Kidney epithelial cell (primary cell): Measurements from ENCODE around the gene SFMBT2. TPM values are rescaled to one million over a fixed set of nuclear protein-coding genes. Genes with fewer than 3 reads are reported as not detected.

Source experiments
- DNase-seq: peaks from one replicate; pipeline ENCODE4 v3.0.0-alpha.2; 2010; ENCODE audit warnings: low read depth
- H3K27me3 ChIP-seq: 2 replicates; pipeline ENCODE4 v1.6.0; 2011; ENCODE audit warnings: low read length; ENCODE audit not compliant: control insufficient read depth, insufficient read depth
- H3K36me3 ChIP-seq: 2 replicates; pipeline ENCODE4 v1.5.1; 2011; ENCODE audit warnings: low read length; ENCODE audit not compliant: control insufficient read depth, insufficient read depth
- H3K4me3 ChIP-seq: 2 replicates; pipeline ENCODE4 v1.5.1; 2011; ENCODE audit warnings: low read depth, mild to moderate bottlenecking, control low read depth, low read length
- total RNA-seq: library from RNA; depleted of rRNA; stranded (reverse); fragments of >200 nt; gene quantifications from 2 replicates; pipeline ENCODE4 v1.2.3, GENCODE V29; 2015
- TF ChIP-seq, protein P1 (sequence below): IDR thresholded peaks from 2 replicates; pipeline ENCODE4 v1.5.1; 2011; ENCODE audit warnings: mild to moderate bottlenecking, moderate library complexity, low read length, control low read depth, inconsistent platforms; ENCODE audit not compliant: insufficient read depth, poor library complexity, severe bottlenecking

Gene SFMBT2
- total RNA-seq, 1 donor from 2014 or later: 3.1 TPM

DNA sequence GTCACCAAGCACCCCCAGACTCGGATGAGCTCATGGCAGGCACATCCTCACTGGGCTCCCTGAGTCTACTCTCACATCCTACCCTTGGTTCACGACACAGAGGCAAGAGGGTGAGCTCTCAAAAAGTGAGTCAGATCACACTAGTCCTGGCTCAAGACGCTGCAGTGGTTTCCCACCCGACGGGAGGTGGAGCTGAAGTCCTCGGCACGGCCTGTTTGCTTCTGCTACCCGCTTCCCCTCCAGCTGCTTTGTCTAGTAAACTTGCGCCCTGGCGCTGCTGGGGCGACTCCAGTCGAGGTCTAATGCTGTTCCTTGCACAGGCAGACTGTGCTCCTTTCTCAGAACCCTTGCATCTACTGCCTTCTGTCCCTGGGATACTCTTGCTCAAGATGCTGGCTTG is 13.5 kb upstream of the SFMBT2 start:
- TF ChIP-seq, protein P1, sequence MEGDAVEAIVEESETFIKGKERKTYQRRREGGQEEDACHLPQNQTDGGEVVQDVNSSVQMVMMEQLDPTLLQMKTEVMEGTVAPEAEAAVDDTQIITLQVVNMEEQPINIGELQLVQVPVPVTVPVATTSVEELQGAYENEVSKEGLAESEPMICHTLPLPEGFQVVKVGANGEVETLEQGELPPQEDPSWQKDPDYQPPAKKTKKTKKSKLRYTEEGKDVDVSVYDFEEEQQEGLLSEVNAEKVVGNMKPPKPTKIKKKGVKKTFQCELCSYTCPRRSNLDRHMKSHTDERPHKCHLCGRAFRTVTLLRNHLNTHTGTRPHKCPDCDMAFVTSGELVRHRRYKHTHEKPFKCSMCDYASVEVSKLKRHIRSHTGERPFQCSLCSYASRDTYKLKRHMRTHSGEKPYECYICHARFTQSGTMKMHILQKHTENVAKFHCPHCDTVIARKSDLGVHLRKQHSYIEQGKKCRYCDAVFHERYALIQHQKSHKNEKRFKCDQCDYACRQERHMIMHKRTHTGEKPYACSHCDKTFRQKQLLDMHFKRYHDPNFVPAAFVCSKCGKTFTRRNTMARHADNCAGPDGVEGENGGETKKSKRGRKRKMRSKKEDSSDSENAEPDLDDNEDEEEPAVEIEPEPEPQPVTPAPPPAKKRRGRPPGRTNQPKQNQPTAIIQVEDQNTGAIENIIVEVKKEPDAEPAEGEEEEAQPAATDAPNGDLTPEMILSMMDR: no peak
- H3K27me3 ChIP-seq: peaks cover 3% of the 10 kb centered on the region
- DNase-seq: no peak
- no peak overlapping the region for H3K4me3 ChIP-seq
- no peaks in the 10 kb centered on the region for H3K36me3 ChIP-seq

DNA sequence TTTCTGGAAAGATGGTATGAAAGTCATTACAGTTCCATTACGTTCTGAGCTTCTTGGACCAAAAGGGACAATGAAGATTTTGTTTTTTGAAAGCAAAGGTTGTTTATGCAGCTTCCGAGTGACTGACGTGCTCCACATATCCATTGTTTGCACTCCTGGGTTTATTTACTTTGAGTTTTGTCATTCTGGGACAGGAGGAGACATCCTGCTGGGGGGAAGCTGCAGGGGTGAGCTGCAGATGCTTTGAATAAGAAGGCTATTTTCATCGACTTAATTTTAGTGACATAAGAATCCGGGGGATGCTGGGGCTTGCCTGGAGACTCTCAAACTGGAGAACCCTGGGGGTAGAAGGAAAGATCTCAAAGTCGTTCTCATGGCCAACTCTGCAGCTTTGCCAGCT is 12.7 kb upstream of the SFMBT2 start:
- DNase-seq: no peak
- TF ChIP-seq, protein P1: no peak
- Histone ChIP-seq H3K27me3 (peaks cover 4% of the 10 kb centered on the region), H3K4me3 (no peak overlapping the region), H3K36me3 (no peaks in the 10 kb centered on the region)

DNA sequence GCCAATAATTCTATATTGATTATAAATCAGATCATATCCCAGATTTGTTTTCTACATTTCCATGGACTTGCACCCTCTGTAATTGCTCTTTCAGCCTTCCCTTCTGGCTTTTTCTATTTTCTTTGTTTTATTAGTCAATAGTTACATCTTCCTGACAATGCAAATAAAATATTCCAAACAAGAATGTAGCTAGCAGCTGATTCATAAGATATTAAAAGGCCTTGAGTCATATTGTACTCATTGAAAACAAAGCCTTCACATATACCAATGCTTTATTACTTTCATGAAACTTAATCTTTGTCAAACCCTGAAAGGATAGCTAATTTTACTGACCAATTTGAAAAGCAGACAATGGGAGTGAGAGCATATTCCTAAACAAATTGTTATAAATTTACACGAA is 10.7 kb upstream of the SFMBT2 start:
- TF ChIP-seq, protein P1: no peak
- Histone ChIP-seq H3K36me3 (no peaks in the 10 kb centered on the region), H3K4me3 (no peak overlapping the region), H3K27me3 (peaks cover 5% of the 10 kb centered on the region)
- DNase-seq: no peak

- Histone ChIP-seq H3K4me3 (no peak overlapping the region), H3K36me3 (no peaks in the 10 kb centered on the region), H3K27me3 (peaks cover 5% of the 10 kb centered on the region)
- TF ChIP-seq, protein P1: no peak
- DNase-seq: no peak
Measured at GRCh38 chr10:7419998-7420397, 9.2 kb upstream of the SFMBT2 start.

GRCh38 chr10:7417807-7418206 is 7.0 kb upstream of the SFMBT2 start:
- TF ChIP-seq, protein P1: no peak
- no peak for DNase-seq
- H3K36me3 ChIP-seq: no peaks in the 10 kb centered on the region
- no peak overlapping the region for H3K4me3 ChIP-seq
- peaks cover 7% of the 10 kb centered on the region for H3K27me3 ChIP-seq

DNA sequence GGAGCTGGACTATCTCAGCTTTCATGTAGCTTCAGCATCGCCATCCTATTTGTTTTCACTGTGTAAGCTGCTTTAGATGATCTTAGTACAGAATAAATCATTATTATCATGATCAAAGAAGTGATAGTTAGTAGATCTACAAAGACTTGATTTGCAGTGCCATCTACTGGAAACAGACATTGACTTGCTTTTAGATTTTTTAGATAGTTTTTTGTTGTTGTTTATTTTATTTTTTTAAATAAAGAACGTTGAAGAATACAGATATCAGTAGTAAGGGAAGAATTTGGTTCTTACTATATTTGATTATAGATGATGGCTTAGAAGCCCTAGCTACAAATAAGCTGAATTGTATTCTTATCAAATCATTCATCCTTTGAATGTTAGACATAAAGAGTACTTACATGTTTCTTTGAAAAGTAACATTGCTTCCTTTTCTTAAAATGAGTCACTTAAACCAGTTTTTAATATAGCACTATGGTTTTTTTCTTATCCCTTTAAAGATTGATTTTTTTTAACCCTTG is 6.3 kb upstream of the SFMBT2 start:
- H3K27me3 ChIP-seq: peaks cover 14% of the 10 kb centered on the region
- no peak overlapping the region for H3K4me3 ChIP-seq
- H3K36me3 ChIP-seq: no peaks in the 10 kb centered on the region
- TF ChIP-seq, protein P1: peak; percentile 37
- DNase-seq: peak; percentile 10
